Activated naive CD4-positive, alpha-beta T cell treated with anti-CD3 and anti-CD28 coated beads for 36 hours (primary cell): ENCODE data around the gene MPO. TPM values are rescaled to one million over a fixed set of nuclear protein-coding genes. Genes with fewer than 3 reads are reported as not detected.

Source experiments
- CTCF ChIA-PET: fragments of 350-600 bp; sonication (Branson Sonifier 250); formaldehyde crosslinking; loops from one replicate; lab custom pipeline; 2021; ENCODE audit warnings: antibody characterized with exemption; lab: Charles Lee
- DNase-seq: peaks from one replicate; pipeline ENCODE4 v3.0.0-alpha.2; 2020
- H3K27ac Mint-ChIP-seq: one replicate; pipeline ENCODE4 v1.8.0; 2021; ENCODE audit warnings: mild to moderate bottlenecking, mixed read lengths
- H3K27me3 Mint-ChIP-seq: one replicate; pipeline ENCODE4 v1.8.0; 2021; ENCODE audit warnings: low read depth, mixed read lengths
- H3K36me3 Mint-ChIP-seq: one replicate; pipeline ENCODE4 v1.8.0; 2021; ENCODE audit warnings: low read depth, mixed read lengths
- H3K4me1 Mint-ChIP-seq: one replicate; pipeline ENCODE4 v1.8.0; 2021; ENCODE audit warnings: low read depth, mixed read lengths
- H3K4me3 Mint-ChIP-seq: one replicate; pipeline ENCODE4 v1.8.0; 2021; ENCODE audit warnings: mild to moderate bottlenecking, moderate library complexity, mixed read lengths
- H3K9me3 Mint-ChIP-seq: one replicate; pipeline ENCODE4 v1.8.0; 2021; ENCODE audit warnings: mixed read lengths
- intact Hi-C: fragments of 100-400 bp; cut with micrococcal nuclease; formaldehyde crosslinking; loops from one replicate; pipeline ENCODE4 v1.15.1; 2023
- total RNA-seq, 2 experiments: library from RNA; stranded (reverse); gene quantifications; one replicate each; pipeline ENCODE4 v1.2.3, GENCODE V29; 2021

Gene MPO
- total RNA-seq, 2 experiments from 2014 or later: not detected

GRCh38 chr17:58245428-58246103 is 35.2 kb downstream of the MPO start:
- Mint-ChIP-seq H3K27ac (no peak overlapping the region), H3K36me3 (no peaks in the 10 kb centered on the region), H3K27me3 (peaks cover 19% of the 10 kb centered on the region), H3K4me3 (no peak overlapping the region), H3K4me1 (peaks cover 15% of the 10 kb centered on the region), H3K9me3 (no peaks in the 10 kb centered on the region)
- intact Hi-C loops: loop anchor here (5.0 kb wide), 1 partner anchor 43 kb away; no protein-coding TSS in a partner anchor
- DNase-seq: no peak
- CTCF ChIA-PET: no interaction called here

- CTCF ChIA-PET: no interaction called here
- no peak for DNase-seq
- intact Hi-C loops: loop anchor here (5.0 kb wide), 1 partner anchor 43 kb away; no protein-coding TSS in a partner anchor
These were observed 35.8 kb downstream of the MPO start for GRCh38 chr17:58244963-58245362.

GRCh38 chr17:58242171-58242784 is 38.5 kb downstream of the MPO start:
- peaks cover 29% of the 10 kb centered on the region for H3K27me3 Mint-ChIP-seq
- no peak overlapping the region for H3K4me3 Mint-ChIP-seq
- H3K27ac Mint-ChIP-seq: no peak overlapping the region
- CTCF ChIA-PET: no interaction called here
- DNase-seq: peak; percentile 66
- no peaks in the 10 kb centered on the region for H3K9me3 Mint-ChIP-seq
- intact Hi-C loops: no loop called here
- H3K36me3 Mint-ChIP-seq: no peaks in the 10 kb centered on the region
- H3K4me1 Mint-ChIP-seq: peaks cover 4% of the 10 kb centered on the region

More at GRCh38 chr17:58244963-58245362, 35.8 kb downstream of the MPO start:
- Mint-ChIP-seq H3K27ac (no peak overlapping the region), H3K4me1 (peaks cover 11% of the 10 kb centered on the region), H3K4me3 (no peak overlapping the region), H3K27me3 (peaks cover 21% of the 10 kb centered on the region), H3K36me3 (no peaks in the 10 kb centered on the region), H3K9me3 (no peaks in the 10 kb centered on the region)

- peaks cover 4% of the 10 kb centered on the region for H3K4me1 Mint-ChIP-seq
- peaks cover 34% of the 10 kb centered on the region for H3K27me3 Mint-ChIP-seq
- CTCF ChIA-PET: no interaction called here
- H3K27ac Mint-ChIP-seq: no peak overlapping the region
- no peak overlapping the region for H3K4me3 Mint-ChIP-seq
- no peaks in the 10 kb centered on the region for H3K36me3 Mint-ChIP-seq
- intact Hi-C loops: no loop called here
- no peak for DNase-seq
- H3K9me3 Mint-ChIP-seq: no peaks in the 10 kb centered on the region
These were observed 40.7 kb downstream of the MPO start for GRCh38 chr17:58239987-58240386.

DNA sequence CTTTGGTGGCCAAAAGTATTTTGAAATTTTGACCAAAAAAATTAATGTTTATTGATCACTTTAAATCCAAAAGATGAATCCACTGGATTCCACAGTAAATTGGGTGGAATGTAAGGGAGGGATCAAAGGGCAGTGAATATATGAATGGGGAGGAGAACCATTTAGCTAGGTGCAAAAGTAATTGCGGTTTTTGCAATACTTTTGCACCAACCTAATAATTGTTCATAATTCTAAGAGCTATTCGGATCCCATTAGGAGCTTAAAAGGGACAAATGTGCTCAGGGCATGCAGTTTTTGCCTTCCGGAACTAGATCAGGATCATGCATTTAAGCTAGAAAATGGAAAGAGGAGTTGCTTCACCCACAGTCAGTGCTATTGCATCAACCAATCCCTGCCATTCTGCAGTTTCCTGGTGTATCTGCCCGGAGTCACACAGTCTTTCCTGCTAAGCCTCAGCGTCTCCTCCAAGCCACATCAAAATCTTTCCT is 42.5 kb downstream of the MPO start, which contains the start of gene LPO:
Gene LPO, plus strand, starts transcription at position 438 of the 488 bp plus-strand sequence. CDS start 4,396 bp downstream, outside the sequence.
- Mint-ChIP-seq H3K9me3 (no peaks in the 10 kb centered on the region), H3K4me3 (no peak within 1 kb of the TSS), H3K27me3 (peaks cover 30% of the 10 kb centered on the region), H3K27ac (no peak within 1 kb of the TSS), H3K4me1 (peaks cover 4% of the 10 kb centered on the region), H3K36me3 (no peaks in the 10 kb centered on the region)
- CTCF ChIA-PET: interaction anchor here (1.2 to 1.5 kb wide), 2 partner anchors 12 to 38 kb away, joined by 3 to 5 read pairs; no protein-coding TSS in a partner anchor
- intact Hi-C loops: no loop called here
- DNase-seq: no peak

GRCh38 chr17:58236394-58236793 is 44.3 kb downstream of the MPO start:
- Mint-ChIP-seq H3K27ac (no peak overlapping the region), H3K4me1 (no peaks in the 10 kb centered on the region), H3K36me3 (no peaks in the 10 kb centered on the region), H3K4me3 (no peak overlapping the region), H3K27me3 (peaks cover 22% of the 10 kb centered on the region), H3K9me3 (no peaks in the 10 kb centered on the region)
- CTCF ChIA-PET: interaction anchor here (0.6 to 1.2 kb wide), 3 partner anchors 12 to 334 kb away, joined by 3 read pairs; no protein-coding TSS in a partner anchor
- intact Hi-C loops: no loop called here
- DNase-seq: no peak

DNA sequence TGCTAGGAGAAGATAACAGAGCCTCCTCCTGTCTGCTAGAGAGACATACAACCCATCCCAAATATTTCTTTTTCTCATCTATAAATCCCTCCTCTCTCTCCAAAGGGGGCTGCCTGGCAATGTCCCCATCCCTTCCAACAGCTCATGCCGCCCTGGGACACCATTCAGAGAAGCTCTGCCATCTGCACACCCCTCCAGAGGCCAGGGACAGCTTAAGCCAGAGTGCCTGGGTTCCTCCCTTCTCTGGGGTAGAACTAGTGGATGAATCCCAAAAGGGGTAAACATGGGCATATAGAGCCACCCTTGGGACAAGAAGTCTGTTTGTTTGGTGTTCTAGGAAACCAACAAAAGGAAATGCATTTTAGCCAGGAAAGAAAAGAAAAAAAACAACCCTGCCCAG is 44.9 kb downstream of the MPO start:
- H3K27ac Mint-ChIP-seq: no peak overlapping the region
- peaks cover 22% of the 10 kb centered on the region for H3K27me3 Mint-ChIP-seq
- H3K4me1 Mint-ChIP-seq: no peaks in the 10 kb centered on the region
- H3K9me3 Mint-ChIP-seq: no peaks in the 10 kb centered on the region
- no peak for DNase-seq
- intact Hi-C loops: no loop called here
- CTCF ChIA-PET: interaction anchor here (0.6 to 1.2 kb wide), 3 partner anchors 12 to 334 kb away, joined by 3 read pairs; no protein-coding TSS in a partner anchor
- no peaks in the 10 kb centered on the region for H3K36me3 Mint-ChIP-seq
- no peak overlapping the region for H3K4me3 Mint-ChIP-seq

GRCh38 chr17:58234512-58234911 is 46.2 kb downstream of the MPO start:
- Mint-ChIP-seq H3K27ac (no peak overlapping the region), H3K36me3 (no peaks in the 10 kb centered on the region), H3K4me3 (no peak overlapping the region), H3K27me3 (peaks cover 14% of the 10 kb centered on the region), H3K4me1 (no peaks in the 10 kb centered on the region), H3K9me3 (no peaks in the 10 kb centered on the region)
- CTCF ChIA-PET: no interaction called here
- intact Hi-C loops: no loop called here
- DNase-seq: no peak

DNA sequence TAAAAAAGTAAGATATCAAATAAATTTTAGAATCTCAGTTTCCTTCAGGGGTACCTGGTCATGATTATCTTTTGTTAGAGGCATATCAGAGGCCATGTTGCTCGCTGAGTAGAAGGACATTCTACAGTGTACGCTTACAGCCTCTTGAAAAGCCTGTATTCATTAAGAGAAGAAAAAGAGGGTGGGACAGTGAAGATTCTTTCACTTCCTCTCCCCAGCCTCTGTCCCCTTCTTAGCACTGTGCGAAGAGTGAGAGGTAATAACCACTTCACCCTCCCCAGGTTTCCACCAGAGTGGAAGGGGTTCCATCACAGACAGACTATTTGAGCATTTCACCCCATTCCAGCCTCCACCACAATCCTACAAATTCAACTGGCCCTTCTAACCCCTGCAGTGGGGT is 47.2 kb downstream of the MPO start:
- DNase-seq: no peak
- no peaks in the 10 kb centered on the region for H3K9me3 Mint-ChIP-seq
- CTCF ChIA-PET: no interaction called here
- H3K4me3 Mint-ChIP-seq: no peak overlapping the region
- intact Hi-C loops: no loop called here
- H3K27me3 Mint-ChIP-seq: peaks cover 9% of the 10 kb centered on the region
- no peaks in the 10 kb centered on the region for H3K4me1 Mint-ChIP-seq
- no peaks in the 10 kb centered on the region for H3K36me3 Mint-ChIP-seq
- H3K27ac Mint-ChIP-seq: no peak overlapping the region

- intact Hi-C loops: no loop called here
- Mint-ChIP-seq H3K4me3 (no peak overlapping the region), H3K27me3 (peaks cover 12% of the 10 kb centered on the region), H3K36me3 (no peaks in the 10 kb centered on the region), H3K4me1 (no peaks in the 10 kb centered on the region), H3K27ac (no peak overlapping the region), H3K9me3 (no peaks in the 10 kb centered on the region)
- CTCF ChIA-PET: no interaction called here
- no peak for DNase-seq
These were observed 48.0 kb downstream of the MPO start for GRCh38 chr17:58232707-58233156.

DNA sequence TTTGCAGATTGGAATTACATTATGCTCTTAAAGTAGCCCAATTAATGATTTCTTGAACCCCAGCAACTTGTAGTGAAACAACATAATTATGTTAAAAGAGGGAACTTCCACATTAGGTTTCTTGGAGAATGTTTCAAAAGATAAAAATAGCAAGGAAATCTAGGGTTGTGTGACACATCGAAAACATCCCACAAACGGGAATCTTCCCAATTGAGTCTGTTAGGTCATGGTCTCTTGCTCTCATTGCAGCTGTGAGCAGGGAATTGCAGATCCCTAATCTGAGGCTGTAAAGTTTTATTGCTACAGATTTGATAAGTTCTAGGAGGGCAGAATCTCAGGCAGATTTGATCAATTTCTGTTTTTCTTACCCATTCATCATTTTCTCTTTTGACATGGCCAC is 49.1 kb downstream of the MPO start:
- no peaks in the 10 kb centered on the region for H3K9me3 Mint-ChIP-seq
- H3K36me3 Mint-ChIP-seq: no peaks in the 10 kb centered on the region
- no peak overlapping the region for H3K27ac Mint-ChIP-seq
- CTCF ChIA-PET: no interaction called here
- intact Hi-C loops: no loop called here
- peaks cover 12% of the 10 kb centered on the region for H3K27me3 Mint-ChIP-seq
- H3K4me3 Mint-ChIP-seq: no peak overlapping the region
- DNase-seq: no peak
- no peaks in the 10 kb centered on the region for H3K4me1 Mint-ChIP-seq

- intact Hi-C loops: no loop called here
These were observed 50.9 kb downstream of the MPO start for GRCh38 chr17:58229881-58230280.

More at GRCh38 chr17:58229881-58230280, 50.9 kb downstream of the MPO start:
- Mint-ChIP-seq H3K4me1 (no peaks in the 10 kb centered on the region), H3K4me3 (no peak overlapping the region), H3K27me3 (peaks cover 8% of the 10 kb centered on the region), H3K36me3 (no peaks in the 10 kb centered on the region), H3K9me3 (no peaks in the 10 kb centered on the region), H3K27ac (no peak overlapping the region)
- DNase-seq: no peak
- CTCF ChIA-PET: interaction anchor here (1.0 to 1.5 kb wide), 3 partner anchors 20 to 62 kb away, joined by 4 to 7 read pairs (median 6); no protein-coding TSS in a partner anchor
